ELR (cell line): ENCODE results near the gene PRKCZ.

ENCODE experiments used
- DNase-seq: peaks from one replicate; pipeline ENCODE4 v3.0.0-alpha.2; 2015; ENCODE audit warnings: low read depth

Gene PRKCZ

GRCh38 chr1:2177946-2178538, 127.8 kb downstream of the PRKCZ start:
- DNase-seq: no peak

- no peak for DNase-seq
Measured at GRCh38 chr1:2178875-2179274, 128.7 kb downstream of the PRKCZ start.

- DNase-seq: no peak
Measured at GRCh38 chr1:2179283-2180013, 129.2 kb downstream of the PRKCZ start.

GRCh38 chr1:2180297-2181245, 130.4 kb downstream of the PRKCZ start:
- peak; percentile 77 for DNase-seq

GRCh38 chr1:2181271-2181670, 131.1 kb downstream of the PRKCZ start:
- no peak for DNase-seq

GRCh38 chr1:2181752-2182151, 131.5 kb downstream of the PRKCZ start:
- DNase-seq: no peak

GRCh38 chr1:2182376-2182775, 132.2 kb downstream of the PRKCZ start:
- DNase-seq: no peak

GRCh38 chr1:2183937-2184334, 133.7 kb downstream of the PRKCZ start:
- DNase-seq: no peak

GRCh38 chr1:2184531-2184930, 134.3 kb downstream of the PRKCZ start:
- no peak for DNase-seq

GRCh38 chr1:2184934-2185333, 134.7 kb downstream of the PRKCZ start:
- DNase-seq: no peak

GRCh38 chr1:2185880-2186855, 136.0 kb downstream of the PRKCZ start:
- no peak for DNase-seq

- DNase-seq: no peak
Measured at GRCh38 chr1:2186901-2187300, 136.7 kb downstream of the PRKCZ start.

GRCh38 chr1:2187619-2188018, 137.4 kb downstream of the PRKCZ start:
- no peak for DNase-seq

- no peak for DNase-seq
Measured at GRCh38 chr1:2188336-2188735, 138.1 kb downstream of the PRKCZ start.

GRCh38 chr1:2189459-2190425, 139.5 kb downstream of the PRKCZ start:
- DNase-seq: peak; percentile 93

GRCh38 chr1:2190491-2190976, 140.3 kb downstream of the PRKCZ start:
- DNase-seq: no peak

- no peak for DNase-seq
Measured at GRCh38 chr1:2192031-2192995, 142.1 kb downstream of the PRKCZ start.

- DNase-seq: no peak
Measured at GRCh38 chr1:2193514-2194281, 143.5 kb downstream of the PRKCZ start.
